HEK293 (cell line): ENCODE data around the gene DCPS.

Source experiments
- CTCF ChIA-PET: fragments of 350-600 bp; formaldehyde crosslinking; extraction: SDS; loops from one replicate; lab custom pipeline; 2021; ENCODE audit warnings: antibody characterized with exemption; lab: Yijun Ruan, JAX
- POLR2A ChIA-PET: fragments of 300-600 bp; formaldehyde crosslinking; extraction: SDS; loops from one replicate; lab custom pipeline; 2020; ENCODE audit warnings: antibody characterized with exemption, inconsistent platforms; lab: Yijun Ruan, JAX
- H3K27ac ChIP-seq: fragments of 200-500 bp; sonication (Bioruptor generic); 2 replicates; pipeline ENCODE4 v1.5.1; 2014; ENCODE audit warnings: low read depth, low read length, control low read depth, inconsistent platforms; ENCODE audit errors: extremely low read depth
- H3K36me3 ChIP-seq, 2 experiments: fragments of 200-500 bp in 1 of 2; sonication (Bioruptor generic) in 1 of 2; 1 replicate in 1 of 2; 2 replicates in 1 of 2; pipeline ENCODE4 v1.5.1; 2014 to 2017; ENCODE audit warnings: inconsistent platforms in 2 of 2, low read length in 2 of 2; ENCODE audit not compliant: control insufficient read depth in 2 of 2, insufficient read depth in 1 of 2
- H3K4me1 ChIP-seq: fragments of 200-500 bp; sonication (Bioruptor generic); 2 replicates; pipeline ENCODE4 v1.5.1; 2014; ENCODE audit warnings: mild to moderate bottlenecking, low read length, inconsistent platforms; ENCODE audit not compliant: control insufficient read depth, insufficient read depth
- H3K4me3 ChIP-seq: 2 replicates; pipeline ENCODE4 v1.5.1; 2011; ENCODE audit warnings: low read depth, mild to moderate bottlenecking, control low read depth, low read length, moderate library complexity
- H3K9me3 ChIP-seq: fragments of 200-500 bp; sonication (Bioruptor generic); 2 replicates; pipeline ENCODE4 v1.5.1; 2014; ENCODE audit warnings: low read depth, low read length, inconsistent platforms; ENCODE audit not compliant: control insufficient read depth, insufficient read depth
- BCL11B ChIP-seq: fragments of 450-650 bp; formaldehyde crosslinking; IDR thresholded peaks from 2 replicates; pipeline ENCODE4 v1.5.1; 2016; ENCODE audit warnings: low read depth, missing biosample characterization, missing genetic modification characterization
- EGR2 ChIP-seq: fragments of 450-650 bp; formaldehyde crosslinking; IDR thresholded peaks from 2 replicates; pipeline ENCODE4 v1.5.1; 2016; ENCODE audit warnings: low read depth, missing biosample characterization, missing genetic modification characterization
- GLI2 ChIP-seq: fragments of 450-650 bp; formaldehyde crosslinking; IDR thresholded peaks from 2 replicates; pipeline ENCODE4; 2017; ENCODE audit warnings: missing biosample characterization, missing genetic modification characterization, low read depth, borderline replicate concordance
- HOXA7 ChIP-seq: sonication (generic); formaldehyde crosslinking; IDR thresholded peaks from 2 replicates; pipeline ENCODE4 v1.8.1; 2022; ENCODE audit warnings: missing genetic modification reagents, borderline replicate concordance
- PRDM1 ChIP-seq: fragments of 450-650 bp; formaldehyde crosslinking; IDR thresholded peaks from 2 replicates; pipeline ENCODE4; 2016; ENCODE audit warnings: missing biosample characterization, missing genetic modification characterization
- PRDM4 ChIP-seq: fragments of 450-650 bp; formaldehyde crosslinking; IDR thresholded peaks from 2 replicates; pipeline ENCODE4 v1.5.1; 2017; ENCODE audit warnings: missing biosample characterization, missing genetic modification characterization
- WT1 ChIP-seq: fragments of 450-650 bp; formaldehyde crosslinking; IDR thresholded peaks from 2 replicates; pipeline ENCODE4 v1.5.1; 2016; ENCODE audit warnings: missing biosample characterization, missing genetic modification characterization
- ZBTB21 ChIP-seq: fragments of 450-650 bp; formaldehyde crosslinking; IDR thresholded peaks from 2 replicates; pipeline ENCODE4 v1.5.1; 2017; ENCODE audit warnings: missing biosample characterization, missing genetic modification characterization
- ZNF121 ChIP-seq: fragments of 450-650 bp; formaldehyde crosslinking; IDR thresholded peaks from 2 replicates; pipeline ENCODE4 v1.5.1; 2016; ENCODE audit warnings: missing biosample characterization, missing genetic modification characterization
- ZNF2 ChIP-seq: fragments of 450-650 bp; formaldehyde crosslinking; IDR thresholded peaks from 2 replicates; pipeline ENCODE4 v1.5.1; 2016; ENCODE audit warnings: missing biosample characterization, missing genetic modification characterization
- ZNF23 ChIP-seq: fragments of 450-650 bp; formaldehyde crosslinking; IDR thresholded peaks from 2 replicates; pipeline ENCODE4 v1.5.1; 2016; ENCODE audit warnings: missing biosample characterization, missing genetic modification characterization, borderline replicate concordance
- ZNF239 ChIP-seq: fragments of 450-650 bp; formaldehyde crosslinking; IDR thresholded peaks from 2 replicates; pipeline ENCODE4 v1.5.1; 2016; ENCODE audit warnings: missing biosample characterization, missing genetic modification characterization
- ZNF311 ChIP-seq: fragments of 450-650 bp; formaldehyde crosslinking; IDR thresholded peaks from 2 replicates; pipeline ENCODE4 v1.5.1; 2017; ENCODE audit warnings: missing biosample characterization, missing genetic modification characterization, borderline replicate concordance
- ZNF501 ChIP-seq: fragments of 450-650 bp; formaldehyde crosslinking; IDR thresholded peaks from 2 replicates; pipeline ENCODE4 v1.5.1; 2016; ENCODE audit warnings: missing biosample characterization, missing genetic modification characterization
- ZNF558 ChIP-seq: fragments of 450-650 bp; formaldehyde crosslinking; IDR thresholded peaks from 2 replicates; pipeline ENCODE4 v1.5.1; 2016; ENCODE audit warnings: missing biosample characterization, missing genetic modification characterization
- ZNF560 ChIP-seq: fragments of 450-650 bp; formaldehyde crosslinking; IDR thresholded peaks from 2 replicates; pipeline ENCODE4 v1.5.1; 2017; ENCODE audit warnings: missing biosample characterization, missing genetic modification characterization, borderline replicate concordance
- ZNF626 ChIP-seq: fragments of 450-650 bp; sonication (Bioruptor Pico); formaldehyde crosslinking; IDR thresholded peaks from 2 replicates; pipeline ENCODE4 v1.5.1; 2018; ENCODE audit warnings: missing biosample characterization, missing genetic modification characterization, inconsistent platforms
- ZNF660 ChIP-seq: fragments of 450-650 bp; IDR thresholded peaks from 2 replicates; pipeline ENCODE4 v1.5.1; 2018; ENCODE audit warnings: missing biosample characterization, mild to moderate bottlenecking, missing genetic modification characterization
- TF ChIP-seq, protein P1 (sequence below): fragments of 450-650 bp; formaldehyde crosslinking; IDR thresholded peaks from 2 replicates; pipeline ENCODE4 v1.5.1; 2016; ENCODE audit warnings: missing biosample characterization, missing genetic modification characterization
- TF ChIP-seq, protein P2 (sequence below): fragments of 450-650 bp; formaldehyde crosslinking; conservative IDR thresholded peaks from 2 replicates; pipeline ENCODE4 v1.5.1; 2016; ENCODE audit warnings: low read depth, missing biosample characterization, missing genetic modification characterization
- TF ChIP-seq, protein P3 (sequence below): fragments of 450-650 bp; formaldehyde crosslinking; IDR thresholded peaks from 2 replicates; pipeline ENCODE4 v1.5.1; 2016; ENCODE audit warnings: missing biosample characterization, missing genetic modification characterization

DCPS gene

DNA sequence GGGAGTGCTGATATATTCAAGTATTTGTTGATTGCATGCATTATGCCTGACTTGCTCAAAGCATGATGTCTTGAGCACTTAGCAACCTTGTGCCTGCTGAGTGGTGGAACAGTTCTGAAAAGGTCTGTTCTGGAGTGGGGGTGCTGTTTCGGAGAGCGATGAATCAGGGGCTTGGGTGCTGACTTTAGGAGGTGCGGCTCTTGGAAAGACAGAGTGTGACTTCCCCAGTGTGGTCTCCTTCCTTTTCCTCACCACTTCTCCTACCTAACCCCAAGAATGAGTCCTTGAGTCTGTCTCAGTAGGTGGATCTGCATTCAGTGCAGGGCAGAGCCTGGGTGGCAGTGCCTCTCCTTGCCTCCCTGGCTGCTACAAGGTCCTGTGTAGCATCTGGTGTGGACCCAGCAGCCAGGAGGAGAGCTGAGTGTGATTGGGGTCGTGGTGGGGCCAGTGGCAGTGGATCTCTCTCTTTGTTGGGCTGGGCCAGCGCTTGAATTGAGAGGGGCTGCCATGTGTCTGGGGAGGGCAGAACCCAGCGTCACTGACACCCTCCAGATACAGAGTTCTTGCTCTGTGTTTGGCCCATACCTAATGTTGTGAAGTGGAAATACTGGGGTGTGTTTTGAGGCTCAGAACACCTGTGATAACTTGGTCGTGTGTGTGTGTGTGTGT is 87.6 kb downstream of the DCPS start:
- CTCF ChIA-PET = no interaction called here
- Histone ChIP-seq H3K4me3 (no peak overlapping the region), H3K27ac (no peak overlapping the region), H3K36me3 (no peaks in the 10 kb centered on the region), H3K9me3 (no peaks in the 10 kb centered on the region)
- TF ChIP-seq ZNF660 (no peak), BCL11B (tag by site-specific recombination) (no peak), GLI2 (tag by site-specific recombination) (no peak), ZNF121 (tag by site-specific recombination) (no peak), ZNF2 (no peak), ZNF239 (no peak), PRDM4 (tag by site-specific recombination) (no peak)
- TF ChIP-seq, all 188 proteins: peak for 0
- no peaks in the 10 kb centered on the region for H3K4me1 ChIP-seq
- POLR2A ChIA-PET = interaction anchor here (0.5 kb wide), 1 partner anchor 489 kb away, joined by 3 read pairs; no protein-coding TSS in a partner anchor

GRCh38 chr11:126391970-126392632 is 88.2 kb downstream of the DCPS start:
- Histone ChIP-seq H3K4me3 (no peak overlapping the region), H3K27ac (no peak overlapping the region)
- CTCF ChIA-PET = interaction anchor here (0.5 to 1.1 kb wide), 2 partner anchors 81 to 579 kb away, joined by 3 to 4 read pairs; no protein-coding TSS in a partner anchor

GRCh38 chr11:126392633-126393013 is 88.8 kb downstream of the DCPS start:
- TF ChIP-seq ZBTB21 = no peak
- TF ChIP-seq ZNF311 (tag by site-specific recombination) = no peak
- TF ChIP-seq WT1 (tag by site-specific recombination) = no peak
- TF ChIP-seq HOXA7 (CRISPR knock-in tag) = no peak
- TF ChIP-seq, protein P1, sequence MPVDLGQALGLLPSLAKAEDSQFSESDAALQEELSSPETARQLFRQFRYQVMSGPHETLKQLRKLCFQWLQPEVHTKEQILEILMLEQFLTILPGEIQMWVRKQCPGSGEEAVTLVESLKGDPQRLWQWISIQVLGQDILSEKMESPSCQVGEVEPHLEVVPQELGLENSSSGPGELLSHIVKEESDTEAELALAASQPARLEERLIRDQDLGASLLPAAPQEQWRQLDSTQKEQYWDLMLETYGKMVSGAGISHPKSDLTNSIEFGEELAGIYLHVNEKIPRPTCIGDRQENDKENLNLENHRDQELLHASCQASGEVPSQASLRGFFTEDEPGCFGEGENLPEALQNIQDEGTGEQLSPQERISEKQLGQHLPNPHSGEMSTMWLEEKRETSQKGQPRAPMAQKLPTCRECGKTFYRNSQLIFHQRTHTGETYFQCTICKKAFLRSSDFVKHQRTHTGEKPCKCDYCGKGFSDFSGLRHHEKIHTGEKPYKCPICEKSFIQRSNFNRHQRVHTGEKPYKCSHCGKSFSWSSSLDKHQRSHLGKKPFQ (tag by site-specific recombination) = no peak
- TF ChIP-seq PRDM1 (tag by site-specific recombination) = no peak
- TF ChIP-seq, protein P2, sequence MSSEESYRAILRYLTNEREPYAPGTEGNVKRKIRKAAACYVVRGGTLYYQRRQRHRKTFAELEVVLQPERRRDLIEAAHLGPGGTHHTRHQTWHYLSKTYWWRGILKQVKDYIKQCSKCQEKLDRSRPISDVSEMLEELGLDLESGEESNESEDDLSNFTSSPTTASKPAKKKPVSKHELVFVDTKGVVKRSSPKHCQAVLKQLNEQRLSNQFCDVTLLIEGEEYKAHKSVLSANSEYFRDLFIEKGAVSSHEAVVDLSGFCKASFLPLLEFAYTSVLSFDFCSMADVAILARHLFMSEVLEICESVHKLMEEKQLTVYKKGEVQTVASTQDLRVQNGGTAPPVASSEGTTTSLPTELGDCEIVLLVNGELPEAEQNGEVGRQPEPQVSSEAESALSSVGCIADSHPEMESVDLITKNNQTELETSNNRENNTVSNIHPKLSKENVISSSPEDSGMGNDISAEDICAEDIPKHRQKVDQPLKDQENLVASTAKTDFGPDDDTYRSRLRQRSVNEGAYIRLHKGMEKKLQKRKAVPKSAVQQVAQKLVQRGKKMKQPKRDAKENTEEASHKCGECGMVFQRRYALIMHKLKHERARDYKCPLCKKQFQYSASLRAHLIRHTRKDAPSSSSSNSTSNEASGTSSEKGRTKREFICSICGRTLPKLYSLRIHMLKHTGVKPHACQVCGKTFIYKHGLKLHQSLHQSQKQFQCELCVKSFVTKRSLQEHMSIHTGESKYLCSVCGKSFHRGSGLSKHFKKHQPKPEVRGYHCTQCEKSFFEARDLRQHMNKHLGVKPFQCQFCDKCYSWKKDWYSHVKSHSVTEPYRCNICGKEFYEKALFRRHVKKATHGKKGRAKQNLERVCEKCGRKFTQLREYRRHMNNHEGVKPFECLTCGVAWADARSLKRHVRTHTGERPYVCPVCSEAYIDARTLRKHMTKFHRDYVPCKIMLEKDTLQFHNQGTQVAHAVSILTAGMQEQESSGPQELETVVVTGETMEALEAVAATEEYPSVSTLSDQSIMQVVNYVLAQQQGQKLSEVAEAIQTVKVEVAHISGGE (tag by site-specific recombination) = no peak
- no peak for TF ChIP-seq EGR2 (tag by site-specific recombination)
- no peak for TF ChIP-seq ZNF558 (tag by site-specific recombination)
- no peak for TF ChIP-seq ZNF501 (tag by site-specific recombination)
- no peak for TF ChIP-seq ZNF560 (tag by site-specific recombination)
- CTCF ChIA-PET = interaction anchor here (1.1 kb wide), 1 partner anchor 82 kb away, joined by 4 read pairs; no protein-coding TSS in a partner anchor
- Histone ChIP-seq H3K27ac (no peak overlapping the region), H3K36me3 (no peaks in the 10 kb centered on the region), H3K9me3 (no peaks in the 10 kb centered on the region), H3K4me3 (no peak overlapping the region), H3K4me1 (no peaks in the 10 kb centered on the region)
- POLR2A ChIA-PET = no interaction called here

More at GRCh38 chr11:126391970-126392632, 88.2 kb downstream of the DCPS start:
- no peaks in the 10 kb centered on the region for H3K9me3 ChIP-seq
- TF ChIP-seq, protein P3, sequence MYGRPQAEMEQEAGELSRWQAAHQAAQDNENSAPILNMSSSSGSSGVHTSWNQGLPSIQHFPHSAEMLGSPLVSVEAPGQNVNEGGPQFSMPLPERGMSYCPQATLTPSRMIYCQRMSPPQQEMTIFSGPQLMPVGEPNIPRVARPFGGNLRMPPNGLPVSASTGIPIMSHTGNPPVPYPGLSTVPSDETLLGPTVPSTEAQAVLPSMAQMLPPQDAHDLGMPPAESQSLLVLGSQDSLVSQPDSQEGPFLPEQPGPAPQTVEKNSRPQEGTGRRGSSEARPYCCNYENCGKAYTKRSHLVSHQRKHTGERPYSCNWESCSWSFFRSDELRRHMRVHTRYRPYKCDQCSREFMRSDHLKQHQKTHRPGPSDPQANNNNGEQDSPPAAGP (tag by site-specific recombination) = no peak
- TF ChIP-seq ZNF626 (tag by site-specific recombination) (no peak), ZNF23 (tag by site-specific recombination) (no peak)
- no peaks in the 10 kb centered on the region for H3K4me1 ChIP-seq
- H3K36me3 ChIP-seq = no peaks in the 10 kb centered on the region
- POLR2A ChIA-PET = interaction anchor here (0.5 kb wide), 1 partner anchor 490 kb away, joined by 3 read pairs; no protein-coding TSS in a partner anchor
